ENCODE results near the gene PPARG. TPM values are rescaled to one million over a fixed set of nuclear protein-coding genes. Genes with fewer than 3 reads are reported as not detected.

PPARG gene
- total and polyA plus RNA-seq, 2 of the 13 experiments (the other 11 are each of a cell fraction or from before 2014, with no cell fraction given) = 13.9 to 58.3 TPM

- no peaks in the 10 kb centered on the region for H3K27me3 ChIP-seq (ENCODE audit: control insufficient read depth in 1 of 2, insufficient read depth in 2 of 2, low read length in 2 of 2)
- ChIA-PET POLR2A (interaction anchor here (1.0 to 1.8 kb wide), 4 partner anchors 22 to 45 kb away, joined by 3 to 15 read pairs (median 4); partner anchors contain the start of gene TSEN2), CTCF (ENCODE audit: low intra/inter-chr PET ratio, low total read pairs) (no interaction called here)
- BruUV-seq (replicated peaks) = no TSS peak
- no peak for DNase-seq (ENCODE audit: low spot score)
- intact Hi-C loops (cut with micrococcal nuclease; ENCODE audit: unreplicated experiment) = no loop called here
- H3K79me2 ChIP-seq (ENCODE audit: insufficient read depth, low read length) = no peaks in the 10 kb centered on the region
- peak overlapping the region; percentile 83 for H3K27ac ChIP-seq (ENCODE audit: extremely low read length, insufficient read depth, low read length)
- H2AFZ ChIP-seq (ENCODE audit: low read length) = no peak overlapping the region
- H3K36me3 ChIP-seq (replicated peaks in 1 of 2; ENCODE audit: control insufficient read depth in 1 of 2, insufficient read depth in 2 of 2, low read length in 2 of 2) = no peaks in the 10 kb centered on the region
- in situ Hi-C loops (cut with HindIII; ENCODE audit: extremely low pct_ligation_motif_present, low pct_unique_long_range_greater_than_20kb) = no loop called here
- peaks cover 75% of the 10 kb centered on the region for H3K4me1 ChIP-seq (ENCODE audit: insufficient read depth, low read length)
- 94% methylated on average over 5 of the region's 5 CpGs for WGBS (ENCODE audit: low lambda C conversion rate)
- no peak for FAIRE-seq
- no peak for ATAC-seq
- H3K4me2 ChIP-seq (ENCODE audit: low read depth, low read length) = no peak overlapping the region
- no peaks in the 10 kb centered on the region for H4K20me1 ChIP-seq (ENCODE audit: insufficient read depth, low read length)
- no peak overlapping the region for H3K4me3 ChIP-seq (replicated peaks in 1 of 3; ENCODE audit: insufficient read depth in 1 of 3, low read depth in 2 of 3, low read length in 3 of 3)
- H3K9ac ChIP-seq (ENCODE audit: insufficient read depth, low read depth, low read length) = 0 out of 2 replicates have a peak overlapping the region, but pooled peaks have one; percentile 12
- H3K9me3 ChIP-seq (ENCODE audit: low read length) = no peaks in the 10 kb centered on the region
- TF ChIP-seq, protein P1, sequence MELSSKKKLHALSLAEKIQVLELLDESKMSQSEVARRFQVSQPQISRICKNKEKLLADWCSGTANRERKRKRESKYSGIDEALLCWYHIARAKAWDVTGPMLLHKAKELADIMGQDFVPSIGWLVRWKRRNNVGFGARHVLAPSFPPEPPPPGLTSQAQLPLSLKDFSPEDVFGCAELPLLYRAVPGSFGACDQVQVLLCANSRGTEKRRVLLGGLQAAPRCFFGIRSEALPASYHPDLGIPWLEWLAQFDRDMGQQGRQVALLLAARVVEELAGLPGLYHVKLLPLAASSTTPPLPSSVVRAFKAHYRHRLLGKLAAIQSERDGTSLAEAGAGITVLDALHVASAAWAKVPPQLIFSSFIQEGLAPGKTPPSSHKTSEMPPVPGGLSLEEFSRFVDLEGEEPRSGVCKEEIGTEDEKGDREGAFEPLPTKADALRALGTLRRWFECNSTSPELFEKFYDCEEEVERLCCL (CRISPR knock-in tag; IDR thresholded peaks at IDR 0.05; ENCODE audit: borderline replicate concordance) = no peak
- TF ChIP-seq SOX13 (IDR thresholded peaks at IDR 0.05) = no peak
- TF ChIP-seq SOX13 (CRISPR knock-in tag; conservative IDR thresholded peaks at IDR 0.05 in 1 of 2, IDR thresholded peaks at IDR 0.05 in 1 of 2) = no peak
- no peak for TF ChIP-seq CENPBD1 (CRISPR knock-in tag; IDR thresholded peaks at IDR 0.05; ENCODE audit: borderline replicate concordance, low read depth)
- TF ChIP-seq, protein P2, sequence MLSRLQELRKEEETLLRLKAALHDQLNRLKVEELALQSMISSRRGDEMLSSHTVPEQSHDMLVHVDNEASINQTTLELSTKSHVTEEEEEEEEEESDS (CRISPR knock-in tag; IDR thresholded peaks at IDR 0.05; ENCODE audit: borderline replicate concordance) = no peak
- no peak for TF ChIP-seq PBX2 (CRISPR knock-in tag; IDR thresholded peaks at IDR 0.05)
- no peak for TF ChIP-seq CHD2 (IDR thresholded peaks at IDR 0.05; ENCODE audit: low read depth, low read length)
- no peak for TF ChIP-seq ZNF615 (CRISPR knock-in tag; IDR thresholded peaks at IDR 0.05; ENCODE audit: borderline replicate concordance)
- TF ChIP-seq ZNF574 (CRISPR knock-in tag; IDR thresholded peaks at IDR 0.05) = no peak
- no peak for TF ChIP-seq DR1 (CRISPR knock-in tag; IDR thresholded peaks at IDR 0.05)
Observed at GRCh38 chr3:12451481-12451880, 162.6 kb downstream of the PPARG start.

Data from HepG2 (cell line).